Stimulated activated CD8-positive, alpha-beta memory T cell treated with anti-CD3 and anti-CD28 coated beads, Interleukin-15, amount 100 ng/mL, for 4 hours (primary cell): ENCODE measurements around the gene MYO10.
A peak's percentile ranks its signal among the peaks of the same experiment; 100 is the strongest.
"Not testable (repeated sequence)": the region's sequence is repeated elsewhere in the genome, so short reads cannot be mapped to it uniquely, and the experiment has no call there.

Source experiments
- DNase-seq, 2 donors: peaks; one replicate each; pipeline ENCODE4 v3.0.0-alpha.2; 2020; ENCODE audit warnings: low read depth in 2 of 2

Gene MYO10

DNA sequence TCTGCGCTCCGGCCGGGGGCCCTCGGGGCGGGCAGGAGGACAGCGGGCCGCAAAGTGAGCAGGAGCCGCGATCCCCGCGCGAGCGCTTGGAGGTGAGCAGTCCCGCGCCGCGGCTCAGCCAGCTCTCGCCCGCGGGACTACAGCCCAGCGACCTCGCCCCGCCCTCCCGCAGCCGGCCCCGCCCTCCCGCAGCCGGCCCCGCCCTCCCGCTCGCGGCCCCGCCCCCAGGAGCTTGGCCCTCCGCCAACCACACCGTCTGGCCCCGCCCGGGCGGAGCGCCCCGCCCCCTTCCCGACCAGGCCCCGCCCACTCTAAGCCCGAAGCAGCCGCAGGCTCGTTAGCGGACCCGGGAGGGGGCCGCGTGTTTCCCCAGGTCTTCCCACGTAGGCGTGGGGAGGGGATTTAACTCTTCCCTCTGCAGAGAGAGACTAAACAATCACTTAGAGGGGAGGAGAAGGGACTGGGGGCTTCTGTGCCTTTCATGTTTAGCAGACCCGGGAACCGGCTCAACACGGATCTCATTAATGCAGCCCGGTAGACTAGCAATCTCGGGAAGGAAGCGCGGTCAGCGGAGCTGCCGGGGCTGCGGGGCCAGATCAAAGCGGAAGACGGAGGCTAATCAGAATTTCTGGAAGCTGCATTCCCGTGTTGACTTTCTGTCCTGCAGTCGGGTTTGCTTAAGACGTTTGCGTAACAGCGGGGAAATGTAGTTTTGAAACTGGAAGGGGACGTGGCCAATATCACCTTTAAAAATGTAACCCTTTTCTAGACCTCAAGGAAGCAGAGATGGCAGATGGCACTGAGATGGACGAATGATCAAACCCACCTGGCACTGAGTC, at the start of gene MYO10:
Gene MYO10 (minus strand): TSS at position 139 of the 839 bp plus-strand sequence. CDS start 480 bp downstream, outside the sequence.
- peak in 1 of 2 donors; percentile 7 for DNase-seq

DNA sequence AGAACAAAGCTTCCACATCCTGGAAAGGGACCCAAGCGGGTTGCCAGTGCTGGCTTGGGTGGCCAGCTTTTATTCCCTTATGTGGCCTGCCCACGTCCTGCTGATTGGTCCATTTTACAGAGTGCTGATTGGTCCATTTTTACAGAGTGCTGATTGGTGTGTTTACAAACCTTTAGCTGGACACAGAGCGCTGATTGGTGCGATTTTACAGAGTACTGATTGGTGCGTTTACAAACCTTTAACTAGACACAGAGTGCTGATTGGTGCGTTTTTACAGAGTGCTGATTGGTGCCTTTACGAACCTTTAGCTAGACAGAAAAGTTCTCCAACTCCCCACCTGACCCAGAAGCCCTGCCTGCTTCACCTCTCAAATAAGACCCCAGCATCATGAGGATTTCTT, 49.2 kb upstream of the MYO10 start:
- DNase-seq = not testable (repeated sequence)

GRCh38 chr5:16983972-16984371, 47.9 kb upstream of the MYO10 start:
- no peak for DNase-seq

DNA sequence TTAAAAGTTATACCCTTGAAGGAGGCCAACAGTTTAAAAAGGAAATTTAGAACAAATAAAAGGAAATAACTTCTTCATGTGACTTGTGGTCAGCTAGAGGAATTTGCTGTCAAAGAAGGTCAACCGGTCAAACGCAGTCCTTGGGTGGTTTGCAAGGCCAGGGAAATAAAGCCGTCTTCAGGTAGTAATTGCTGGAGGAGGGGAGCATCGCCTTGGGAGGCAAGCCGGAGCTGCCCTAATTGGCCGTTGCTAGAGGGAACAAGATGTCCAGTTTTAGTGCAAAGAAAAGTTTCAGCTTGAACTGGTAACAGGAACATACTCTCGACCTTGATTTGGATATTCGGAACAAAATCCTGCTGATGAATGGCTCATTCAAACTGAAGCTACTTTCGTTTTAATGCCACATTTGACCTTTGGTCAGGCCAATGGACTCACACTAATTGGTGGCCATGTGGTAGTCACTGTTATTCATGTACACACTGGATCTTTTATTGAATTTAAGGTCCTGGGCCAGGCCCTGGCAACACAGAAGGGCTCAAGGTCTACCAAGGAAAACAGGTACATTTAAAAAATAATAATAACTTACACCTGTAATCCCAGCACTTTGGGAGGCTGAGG, 47.0 kb upstream of the MYO10 start:
- DNase-seq = no peak

DNA sequence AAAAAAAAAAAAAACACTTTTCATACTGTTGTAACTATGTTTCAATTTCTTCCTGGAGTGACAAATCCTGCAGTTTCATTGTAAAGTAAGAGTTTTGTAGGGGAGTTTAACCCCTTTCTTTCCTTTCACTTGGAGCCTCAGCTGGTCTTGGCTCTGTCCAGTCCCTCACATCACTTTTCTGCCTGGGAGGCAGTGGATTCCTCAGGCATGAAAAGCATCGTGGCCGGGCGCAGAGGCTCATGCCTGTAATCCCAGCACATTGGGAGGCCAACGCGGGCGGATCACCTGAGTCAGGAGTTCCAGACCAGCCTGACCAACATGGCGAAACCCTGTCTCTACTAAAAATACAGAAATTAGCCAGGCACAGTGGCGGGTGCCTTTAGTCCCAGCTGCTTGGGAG, 45.6 kb upstream of the MYO10 start:
- no peak for DNase-seq

DNA sequence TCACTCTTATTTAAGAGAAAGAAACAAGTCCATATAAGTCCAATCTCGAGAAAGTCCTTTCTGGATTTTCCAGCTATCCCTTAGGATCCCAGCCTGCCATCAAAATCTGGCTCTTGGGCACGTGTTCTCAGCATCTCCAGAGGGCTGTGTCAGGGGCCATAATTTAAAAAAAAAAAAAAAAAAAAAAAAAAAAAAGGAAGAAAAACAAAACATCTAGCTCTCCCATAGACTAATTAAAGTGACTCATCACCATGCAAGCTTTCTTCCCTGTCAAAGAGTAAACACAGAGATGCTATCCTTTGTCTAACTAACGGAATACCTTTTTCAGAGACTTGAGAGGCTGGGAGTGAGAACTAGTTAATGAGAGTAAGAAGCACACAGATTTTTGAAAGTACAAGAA, 44.9 kb upstream of the MYO10 start:
- no peak for DNase-seq

DNA sequence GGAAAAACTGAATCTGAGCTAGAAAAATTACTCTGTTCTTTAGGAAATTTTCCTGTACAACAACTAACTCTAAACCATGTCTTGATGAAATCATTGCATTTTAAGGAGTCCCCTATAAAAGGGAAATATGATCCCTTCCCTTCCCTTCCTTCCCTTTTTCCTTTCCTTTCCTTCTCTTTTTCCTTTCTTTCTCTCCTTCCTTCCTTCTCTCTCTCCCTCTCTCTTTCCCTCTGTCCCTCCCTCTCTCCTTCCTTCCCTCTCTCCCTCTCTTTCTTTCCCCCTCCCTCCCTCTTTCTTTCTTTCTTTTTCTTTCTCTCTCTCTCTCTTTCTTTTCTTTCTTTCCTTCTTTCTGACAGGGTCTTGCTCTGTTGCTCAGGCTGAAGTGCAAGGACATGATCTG, 42.2 kb upstream of the MYO10 start:
- no peak for DNase-seq

DNA sequence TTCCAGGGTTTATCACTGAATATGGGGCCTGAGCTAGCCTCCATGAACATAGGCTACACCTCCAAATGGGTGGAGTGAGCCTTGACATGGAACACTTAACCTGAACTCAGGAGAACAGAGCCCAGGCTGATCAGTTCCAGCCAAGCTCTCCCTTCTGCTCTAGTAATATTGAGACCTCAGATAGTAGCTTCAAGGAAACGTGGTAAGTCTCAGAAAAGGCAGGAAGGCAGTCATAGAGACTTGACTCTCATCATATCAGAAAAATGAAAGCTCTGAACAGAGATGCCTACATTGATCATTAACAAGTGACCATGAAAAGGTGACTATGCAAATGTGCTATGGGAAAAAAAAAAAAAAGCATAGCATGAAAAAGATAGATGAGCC, 40.5 kb upstream of the MYO10 start:
- no peak for DNase-seq

GRCh38 chr5:16975950-16976624, 40.0 kb upstream of the MYO10 start:
- DNase-seq = no peak

DNA sequence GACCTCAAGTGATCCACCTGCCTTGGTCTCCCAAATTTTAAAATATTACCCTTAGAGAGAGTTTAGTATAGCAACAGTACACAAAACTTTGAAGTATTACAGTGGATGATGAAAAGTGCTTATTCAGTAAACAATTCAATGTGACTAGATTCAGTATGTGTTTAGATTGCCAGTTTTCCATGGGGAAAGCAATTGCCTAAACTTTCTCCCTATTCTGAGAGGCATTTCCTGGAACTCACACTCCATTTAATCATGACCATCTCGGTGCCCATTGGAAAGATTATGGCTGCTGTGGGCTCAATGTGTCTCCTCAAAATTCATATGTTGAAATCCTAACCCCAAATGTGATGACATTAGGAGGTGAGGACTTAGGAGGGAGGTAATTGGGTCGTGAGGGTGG, 38.9 kb upstream of the MYO10 start:
- DNase-seq = no peak

- DNase-seq = no peak
These were observed 34.7 kb upstream of the MYO10 start for GRCh38 chr5:16970826-16971225.

GRCh38 chr5:16970260-16970659, 34.2 kb upstream of the MYO10 start:
- DNase-seq = no peak

DNA sequence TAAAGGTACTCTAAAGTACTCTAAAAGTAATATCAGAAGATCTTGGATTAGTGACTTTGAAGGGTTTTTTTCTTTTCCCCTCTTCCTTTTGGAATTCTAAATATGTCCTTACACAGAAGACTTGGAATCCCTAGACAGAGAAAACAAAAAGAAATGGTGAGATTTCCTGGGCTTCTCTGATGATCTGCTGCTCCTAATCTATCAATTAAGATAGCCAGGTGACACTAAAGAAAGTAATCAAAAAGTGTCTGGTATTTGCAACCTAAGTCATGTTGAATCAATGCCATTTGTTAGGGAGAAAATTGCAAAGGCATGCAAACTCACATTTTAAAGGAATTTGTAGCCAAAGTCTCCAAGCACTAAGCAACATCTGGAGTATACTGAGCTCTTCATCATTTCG, 29.5 kb upstream of the MYO10 start:
- DNase-seq = no peak

GRCh38 chr5:16963821-16964220, 27.7 kb upstream of the MYO10 start:
- DNase-seq = no peak

GRCh38 chr5:16961131-16961530, 25.0 kb upstream of the MYO10 start:
- no peak for DNase-seq

DNA sequence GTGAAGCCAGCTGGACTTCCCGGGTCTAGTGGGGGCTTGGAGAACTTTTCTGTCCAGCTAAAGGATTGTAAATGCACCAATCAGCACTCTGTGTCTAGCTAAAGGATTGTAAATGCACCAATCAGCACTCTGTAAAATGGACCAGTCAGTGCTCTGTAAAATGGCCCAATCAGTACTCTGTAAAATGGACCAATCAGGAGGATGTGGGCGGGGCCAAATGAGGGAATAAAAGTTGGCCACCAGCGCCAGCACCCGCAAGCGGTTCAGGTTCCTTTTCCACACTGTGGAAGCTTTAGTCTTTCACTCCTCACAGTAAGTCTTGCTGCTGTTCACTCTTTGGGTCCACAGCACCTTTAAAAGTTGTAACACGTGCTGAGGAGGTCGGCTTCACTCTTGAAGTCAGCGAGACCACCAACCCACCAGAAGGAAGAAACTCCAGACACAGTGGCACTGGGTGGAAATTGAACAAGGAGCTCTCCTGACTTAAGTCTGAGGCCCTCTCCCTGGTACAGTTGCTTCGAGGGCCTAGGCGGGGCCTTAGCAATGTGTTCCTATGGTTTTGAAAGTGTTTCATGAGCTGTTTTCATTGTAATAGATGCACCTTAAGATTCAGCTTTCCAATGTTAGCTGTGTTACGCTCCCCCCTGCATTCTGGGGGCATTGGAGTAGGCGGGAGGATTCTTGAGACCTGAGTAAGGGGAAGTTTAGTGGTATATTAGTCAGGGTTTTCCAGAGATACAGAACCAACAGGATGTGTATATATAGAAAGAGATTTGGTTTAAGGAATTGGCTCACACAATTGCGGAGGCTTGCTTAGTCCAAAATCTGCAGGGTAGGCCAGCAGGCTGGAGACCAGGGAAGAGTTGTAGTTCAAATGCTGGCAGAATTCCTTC, 21.5 kb upstream of the MYO10 start:
- no peak for DNase-seq

DNA sequence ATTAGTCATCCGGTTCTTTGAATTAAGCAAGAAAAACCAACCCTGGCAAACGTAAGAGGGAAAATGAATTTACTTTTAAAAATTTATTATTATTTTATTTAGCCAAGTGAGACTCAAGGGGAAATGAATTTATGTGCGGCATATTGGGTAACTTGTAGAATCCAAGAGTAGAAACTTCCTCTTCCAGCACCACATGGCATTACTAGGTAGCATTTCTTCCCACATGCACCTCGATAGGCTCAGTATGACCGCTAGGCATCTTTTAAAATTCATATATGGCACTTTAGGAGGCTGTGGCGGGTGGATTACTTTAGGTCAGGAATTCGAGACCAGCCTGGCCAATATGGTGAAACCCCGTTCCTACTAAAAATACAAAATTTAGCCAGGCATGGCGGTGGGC, 17.6 kb upstream of the MYO10 start:
- no peak for DNase-seq

GRCh38 chr5:16952968-16953671, 17.0 kb upstream of the MYO10 start:
- DNase-seq = no peak

DNA sequence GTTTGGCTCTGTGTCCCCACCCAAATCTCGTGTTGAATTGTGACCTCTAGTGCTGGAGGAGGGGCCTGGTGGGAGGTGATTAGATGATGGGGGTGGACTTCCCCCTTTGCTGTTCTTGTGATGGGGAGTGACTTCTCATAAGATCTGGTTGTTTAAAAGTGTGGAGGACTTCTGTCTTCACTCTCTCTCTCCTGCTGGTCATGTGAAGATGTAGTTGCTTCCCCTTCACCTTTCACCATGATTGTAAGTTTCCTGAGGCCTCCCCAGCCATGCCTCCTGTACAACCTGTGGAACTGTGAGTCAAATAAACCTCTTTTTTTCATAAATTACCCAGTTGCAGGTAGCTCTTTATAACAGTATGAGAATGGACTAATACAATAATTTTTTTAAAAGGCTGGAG, 10.6 kb upstream of the MYO10 start:
- no peak for DNase-seq

- DNase-seq = no peak
These were observed 8.9 kb upstream of the MYO10 start for GRCh38 chr5:16944816-16945562.
